NCI-H2171 treated with DMSO at 0.1 percent for 48 hours (cell line): ENCODE measurements around the gene RASEF.
"Not testable (repeated sequence)": the region's sequence is repeated elsewhere in the genome, so short reads cannot be mapped to it uniquely, and the experiment has no call there.

Source experiments
- DNase-seq: peaks from one replicate; lab custom pipeline; 2025; lab: John Stamatoyannopoulos, UW

The RASEF gene

DNA sequence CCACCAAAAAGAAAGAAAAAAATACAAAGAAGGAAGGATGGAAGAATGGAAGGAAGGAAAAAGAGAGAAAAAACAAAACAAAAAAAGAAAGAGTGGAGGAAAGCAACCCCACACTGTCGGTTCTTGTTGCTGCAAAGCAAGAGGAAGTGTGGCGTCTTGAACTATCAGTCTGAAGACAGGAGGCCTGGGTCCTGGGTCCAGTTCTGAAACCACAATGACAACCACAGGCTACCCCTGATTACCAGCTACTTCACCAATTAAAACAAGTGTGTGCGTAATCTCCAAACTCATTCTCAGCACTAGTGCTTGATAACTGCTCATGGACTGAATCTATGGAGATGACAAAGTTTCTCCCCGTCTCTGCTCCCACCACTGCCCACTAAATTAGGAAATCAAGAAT is 93.7 kb downstream of the RASEF start:
- no peak for DNase-seq

DNA sequence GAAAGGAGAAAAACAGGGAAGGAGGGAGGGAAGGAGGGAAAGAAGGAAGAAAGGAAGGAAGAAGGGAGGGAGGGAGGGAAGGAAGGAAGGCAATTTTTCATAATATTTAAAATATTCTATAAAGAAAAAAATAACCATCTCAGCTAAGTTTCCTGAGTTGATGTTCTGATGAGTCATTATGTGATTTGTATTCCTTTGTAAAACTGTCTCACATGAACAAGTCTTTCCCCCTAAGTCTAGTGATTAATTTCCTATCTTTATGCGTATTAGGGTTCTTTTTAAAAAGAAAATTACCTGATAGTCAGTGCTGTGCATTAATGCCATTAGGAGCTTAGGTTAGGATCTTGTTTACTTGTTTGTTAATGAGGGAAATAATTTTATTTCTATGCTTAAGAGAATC is 94.1 kb downstream of the RASEF start:
- no peak for DNase-seq

DNA sequence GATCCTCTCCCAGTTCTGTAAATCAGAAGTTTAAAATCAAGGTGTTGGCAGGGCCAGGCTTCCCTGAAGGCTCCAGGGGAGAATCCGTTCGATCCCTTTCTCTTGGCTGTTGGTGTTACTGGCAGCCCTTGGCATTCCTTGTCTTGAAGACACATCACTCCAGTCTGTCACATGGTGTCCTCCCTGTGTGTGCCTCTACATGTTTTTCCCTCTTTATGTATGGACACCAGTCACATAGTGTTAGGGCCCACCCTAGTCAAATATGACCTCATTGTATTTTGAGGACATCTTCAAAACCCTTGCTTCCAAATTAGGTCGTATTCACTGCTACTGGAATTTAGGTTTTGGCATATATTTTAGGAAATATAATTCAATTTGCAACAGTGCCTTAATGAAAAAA is 94.6 kb downstream of the RASEF start:
- DNase-seq, result no peak

DNA sequence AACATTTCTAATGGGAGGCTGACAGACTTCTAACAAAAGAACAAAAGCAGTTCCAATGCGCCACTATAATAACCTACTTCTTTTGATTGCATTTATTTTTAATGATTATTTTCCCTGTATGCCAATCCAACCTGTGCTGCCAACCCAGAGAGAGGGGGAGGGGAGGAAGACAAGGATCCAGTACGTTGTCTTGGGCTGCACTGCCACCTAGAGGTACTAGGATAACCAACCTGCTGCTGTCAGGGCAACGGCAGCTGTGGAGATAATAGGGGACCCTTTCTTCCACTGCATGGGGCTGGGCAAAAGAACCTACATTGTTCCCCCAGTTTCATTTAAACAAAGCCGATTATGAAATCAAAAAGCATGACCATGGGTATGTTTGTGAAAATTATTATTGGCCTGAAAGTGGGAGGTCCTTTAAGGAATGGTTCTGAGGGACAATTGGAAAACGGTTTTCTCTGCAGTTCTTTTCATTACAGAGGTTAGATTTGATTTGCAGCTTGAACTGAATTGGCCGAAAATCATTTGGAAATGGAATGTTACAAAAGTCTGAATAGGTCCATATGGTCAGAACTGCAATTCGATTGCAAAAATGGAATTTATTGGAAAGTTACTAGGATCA is 101.3 kb downstream of the RASEF start:
- DNase-seq, result peak; percentile 85

DNA sequence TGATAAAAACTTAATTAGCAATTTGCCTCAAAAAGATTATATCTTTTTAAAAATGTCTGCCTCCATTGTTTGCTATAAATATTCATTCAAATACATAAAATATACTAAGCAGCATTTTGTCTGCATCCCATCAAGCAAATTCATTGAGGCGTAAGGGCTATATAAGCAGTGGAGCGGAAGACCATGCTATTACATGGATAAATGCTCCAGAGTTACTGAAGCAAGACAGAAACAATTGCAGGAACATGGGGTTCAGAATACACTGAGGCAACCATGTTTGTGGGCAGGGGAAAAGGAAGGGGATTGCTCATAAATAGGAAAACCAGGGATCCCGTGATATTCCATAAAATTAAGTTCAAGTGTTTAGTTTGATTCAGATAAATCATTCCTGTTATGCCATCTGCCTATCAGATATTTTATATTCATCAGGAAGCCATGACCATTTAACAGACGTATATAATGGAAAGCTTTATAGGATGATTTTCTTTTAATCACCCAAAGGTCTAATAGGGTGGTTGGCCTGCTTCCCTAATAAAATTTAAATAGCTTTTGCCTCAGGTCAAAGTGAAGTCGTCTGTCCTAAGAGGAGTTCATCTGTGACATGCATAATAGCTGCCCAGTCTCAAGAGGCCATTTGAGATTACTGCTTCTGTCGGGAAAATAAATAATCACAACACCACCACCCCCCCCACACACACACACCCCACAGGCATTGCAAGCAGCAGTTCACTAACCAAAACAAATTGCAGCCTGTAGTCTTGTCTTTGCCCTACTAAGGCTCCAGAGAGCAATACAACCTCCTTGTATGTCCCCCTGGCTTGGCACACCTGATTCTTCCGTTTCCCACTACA is 105.2 kb downstream of the RASEF start:
- DNase-seq, result peak; percentile 88

DNA sequence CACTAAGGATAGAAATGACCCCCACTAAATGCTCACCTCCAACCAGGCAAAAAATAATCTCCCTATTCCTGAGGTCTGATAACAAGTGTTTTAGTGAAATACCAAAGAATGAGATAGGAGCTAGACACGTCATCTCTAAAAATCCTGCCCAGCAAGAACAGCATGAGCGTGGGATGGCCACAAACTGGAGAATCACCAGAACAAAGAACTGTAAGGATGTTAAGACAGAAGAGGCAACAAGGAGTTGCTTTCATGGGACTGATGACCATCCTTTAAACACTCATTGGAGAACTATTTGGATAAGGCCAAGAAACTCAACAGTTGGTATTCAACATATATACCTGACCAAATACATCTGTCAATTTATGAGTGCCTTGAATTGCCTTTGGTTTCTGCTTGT is 113.7 kb downstream of the RASEF start:
- DNase-seq, result no peak

DNA sequence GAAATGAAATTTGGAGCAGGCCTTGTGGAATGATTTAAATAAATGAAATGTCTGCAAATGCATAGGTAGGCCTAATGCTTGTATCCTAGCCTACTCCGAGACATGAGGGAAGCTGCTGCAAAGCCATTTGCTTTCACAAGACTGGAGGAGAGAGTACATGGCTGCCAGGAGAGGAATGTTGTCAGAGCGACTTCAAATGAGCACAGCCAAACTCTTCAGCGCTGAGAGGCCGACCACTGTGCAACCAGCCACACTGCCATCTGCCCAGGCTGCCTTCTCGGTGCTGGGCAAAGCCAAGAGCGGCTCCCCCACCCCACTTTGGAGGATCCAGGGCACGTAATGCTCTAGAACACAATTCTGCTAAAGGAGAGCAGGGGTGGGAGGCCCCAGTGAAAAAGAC is 122.6 kb downstream of the RASEF start:
- DNase-seq, result no peak

DNA sequence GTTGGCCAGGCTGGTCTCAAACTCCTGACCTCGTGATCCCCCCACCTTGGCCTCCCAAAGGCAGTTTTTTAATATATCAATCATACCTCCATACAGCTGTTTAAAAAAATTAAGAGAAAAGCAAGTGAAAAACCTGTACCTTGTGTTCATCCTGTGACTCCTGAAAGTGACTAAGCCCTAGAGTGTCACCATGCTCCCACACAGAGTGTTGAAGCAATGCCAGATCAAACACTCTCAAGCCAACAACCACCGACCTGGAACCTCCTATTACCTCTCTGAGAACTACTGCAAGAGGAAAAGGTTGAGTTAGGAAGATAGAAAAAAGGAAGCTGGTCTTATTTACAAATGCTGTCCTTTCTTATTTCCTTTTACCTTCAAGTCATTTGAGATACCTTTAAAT is 123.5 kb downstream of the RASEF start:
- DNase-seq, result no peak

DNA sequence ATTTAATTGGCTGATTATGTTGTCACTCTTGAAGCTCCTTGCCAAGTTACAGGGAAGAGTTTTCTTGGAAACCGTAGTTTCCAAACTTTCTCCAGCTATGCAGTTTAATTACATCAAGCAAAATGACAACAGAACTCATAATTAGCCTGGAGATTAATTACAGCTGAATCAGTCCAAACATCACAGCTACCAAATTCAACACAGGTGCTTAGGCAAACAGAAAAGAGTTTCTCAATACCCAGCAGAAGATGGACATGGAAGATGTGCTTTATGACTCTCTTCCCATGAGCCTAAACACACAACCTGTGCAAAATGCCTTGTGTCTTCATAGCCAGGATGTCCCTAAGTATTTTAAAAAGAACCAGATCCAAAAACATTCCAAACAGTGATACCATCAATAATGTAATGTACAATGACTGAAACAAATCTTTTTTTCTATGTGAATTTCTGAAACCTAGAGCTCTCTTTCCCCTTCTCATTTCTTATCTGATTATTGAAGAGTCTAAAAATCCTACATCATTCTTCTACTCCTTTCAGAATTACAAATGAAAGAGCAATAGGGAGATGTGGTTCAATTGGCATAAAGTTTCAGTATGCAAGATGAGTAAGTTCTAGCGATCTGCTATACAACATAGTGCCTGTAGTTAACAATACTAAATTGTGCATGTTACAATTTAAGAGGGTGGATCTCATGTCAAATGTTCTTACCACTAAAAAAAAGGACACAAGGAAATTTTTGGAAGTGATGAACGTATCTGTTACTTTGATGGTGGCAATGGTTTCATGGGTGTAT is 124.3 kb downstream of the RASEF start:
- no peak for DNase-seq

DNA sequence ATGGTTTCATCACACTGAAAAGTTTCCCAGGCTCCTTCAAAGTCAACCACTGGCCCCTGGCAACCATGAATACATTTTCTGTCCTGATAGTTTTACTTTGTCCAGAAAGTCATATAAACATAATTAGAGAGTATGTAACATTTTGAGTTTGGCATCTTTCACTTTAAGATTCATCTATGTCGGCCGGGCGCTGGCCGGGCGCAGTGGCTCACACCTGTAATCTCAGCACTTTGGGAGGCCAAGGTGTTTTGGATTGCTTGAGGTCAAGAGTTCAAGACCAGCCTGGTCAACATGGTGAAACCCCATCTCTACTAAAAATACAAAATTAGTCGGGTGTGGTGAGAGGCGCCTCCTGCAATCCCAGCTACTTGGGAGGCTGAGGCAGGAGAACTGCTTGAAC is 126.4 kb downstream of the RASEF start:
- not testable (repeated sequence) for DNase-seq

DNA sequence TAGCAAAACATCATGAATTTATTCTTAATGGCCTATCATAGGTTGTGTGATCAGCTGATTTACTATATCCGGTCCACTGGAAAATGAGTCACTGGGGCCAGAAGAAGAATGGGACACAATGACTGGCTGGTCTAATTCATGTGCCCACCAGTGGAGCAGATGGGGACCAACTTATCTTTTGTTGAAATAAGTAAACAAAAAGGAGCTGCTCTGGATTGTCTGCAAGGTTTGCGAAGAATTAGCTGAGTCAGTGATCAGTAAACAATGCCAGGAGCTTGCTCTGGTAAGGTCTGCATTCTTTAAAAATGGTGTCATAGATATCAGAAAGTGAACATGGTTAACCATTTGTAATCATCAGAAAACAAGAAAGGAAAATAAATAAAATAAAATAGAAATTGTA is 128.0 kb downstream of the RASEF start:
- DNase-seq, result peak; percentile 28

DNA sequence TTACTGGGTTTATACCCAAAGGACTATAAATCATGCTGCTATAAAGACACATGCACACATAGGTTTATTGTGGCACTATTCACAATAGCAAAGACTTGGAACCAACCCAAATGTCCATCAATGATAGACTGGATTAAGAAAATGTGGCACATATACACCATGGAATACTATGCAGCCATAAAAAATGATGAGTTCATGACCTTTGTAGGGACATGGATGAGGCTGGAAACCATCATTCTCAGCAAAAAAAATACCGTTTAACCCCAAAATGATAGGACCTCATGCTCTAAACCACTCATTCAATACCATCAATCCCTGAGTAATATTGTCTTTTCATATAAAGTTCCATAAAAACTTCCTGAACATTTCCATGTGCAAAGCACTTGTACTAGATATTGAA is 128.9 kb downstream of the RASEF start:
- not testable (repeated sequence) for DNase-seq

DNA sequence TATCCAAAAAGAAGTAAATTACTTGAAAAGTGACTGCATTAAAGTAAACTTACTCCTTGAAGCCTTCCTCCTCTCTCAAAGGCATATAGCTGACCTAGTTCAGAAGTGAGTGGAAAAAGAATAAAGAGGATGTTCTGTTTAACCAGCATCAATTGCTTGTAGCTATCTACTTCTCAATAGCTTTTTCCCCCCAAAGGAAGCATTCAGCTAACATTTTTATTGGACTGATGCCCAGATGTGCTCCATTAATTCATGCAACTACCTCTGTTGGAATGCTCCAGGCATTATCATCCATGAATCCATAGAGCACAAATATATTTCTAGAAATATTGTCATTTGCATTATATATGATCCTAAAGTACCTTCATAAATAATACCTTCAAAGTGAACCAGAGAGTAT is 132.8 kb downstream of the RASEF start:
- DNase-seq, result no peak
